Mesendoderm (in vitro differentiated cells): Measurements from ENCODE around the gene BORCS5.
"Not testable (repeated sequence)": the region's sequence is repeated elsewhere in the genome, so short reads cannot be mapped to it uniquely, and the experiment has no call there.

ENCODE experiments used
- DNase-seq: peaks from one replicate; pipeline ENCODE4 v3.0.0; 2013
- H2AK5ac ChIP-seq: 2 replicates; pipeline ENCODE4 v1.6.1; 2013; ENCODE audit warnings: low read length, inconsistent platforms
- H2BK120ac ChIP-seq: 2 replicates; pipeline ENCODE4 v1.6.1; 2013; ENCODE audit warnings: low read depth, mild to moderate bottlenecking, low read length, moderate library complexity, mixed read lengths
- H2BK15ac ChIP-seq: replicated peaks from 2 replicates; pipeline ENCODE4 v1.6.1; 2013; ENCODE audit warnings: low read depth, mild to moderate bottlenecking, moderate library complexity
- H2BK5ac ChIP-seq: 2 replicates; pipeline ENCODE4 v1.6.1; 2013; ENCODE audit warnings: low read length, inconsistent platforms
- H3K18ac ChIP-seq: 2 replicates; pipeline ENCODE4 v1.6.1; 2013; ENCODE audit warnings: mild to moderate bottlenecking, low read length, mixed read lengths
- H3K23ac ChIP-seq: one replicate; pipeline ENCODE4 v1.6.1; 2013; ENCODE audit warnings: low read length
- H3K27ac ChIP-seq: 2 replicates; pipeline ENCODE4 v1.5.1; 2013; ENCODE audit warnings: low read depth, mild to moderate bottlenecking, inconsistent platforms, low read length, moderate library complexity
- H3K27me3 ChIP-seq: 2 replicates; pipeline ENCODE4 v1.6.1; 2013; ENCODE audit warnings: low read length, control low read depth, mild to moderate bottlenecking, inconsistent platforms; ENCODE audit not compliant: insufficient read depth, poor library complexity
- H3K36me3 ChIP-seq: 2 replicates; pipeline ENCODE4 v1.6.1; 2013; ENCODE audit warnings: low read length, inconsistent platforms; ENCODE audit not compliant: control insufficient read depth, insufficient read depth
- H3K4ac ChIP-seq: one replicate; pipeline ENCODE4 v1.6.1; 2013; ENCODE audit warnings: low read depth, mild to moderate bottlenecking, low read length, moderate library complexity
- H3K4me1 ChIP-seq: 2 replicates; pipeline ENCODE4 v1.6.1; 2013; ENCODE audit warnings: low read depth, low read length, inconsistent platforms; ENCODE audit not compliant: control insufficient read depth
- H3K4me2 ChIP-seq: 2 replicates; pipeline ENCODE4 v1.6.1; 2013; ENCODE audit warnings: low read length
- H3K4me3 ChIP-seq: 2 replicates; pipeline ENCODE4 v1.5.1; 2013; ENCODE audit warnings: mild to moderate bottlenecking, low read length
- H3K56ac ChIP-seq: one replicate; pipeline ENCODE4 v1.6.1; 2013; ENCODE audit warnings: low read length
- H3K79me1 ChIP-seq: 2 replicates; pipeline ENCODE4 v1.6.1; 2013; ENCODE audit warnings: low read length, inconsistent platforms
- H3K79me2 ChIP-seq: 2 replicates; pipeline ENCODE4 v1.6.1; 2013; ENCODE audit warnings: mild to moderate bottlenecking, low read length; ENCODE audit not compliant: control insufficient read depth, insufficient read depth
- H3K9ac ChIP-seq: 2 replicates; pipeline ENCODE4 v1.6.1; 2013; ENCODE audit warnings: low read length, inconsistent platforms
- H4K5ac ChIP-seq: one replicate; pipeline ENCODE4 v1.6.1; 2013; ENCODE audit warnings: low read length
- H4K8ac ChIP-seq: one replicate; pipeline ENCODE4 v1.6.1; 2013; ENCODE audit warnings: low read depth, mild to moderate bottlenecking, control low read depth, low read length, moderate library complexity
- WGBS: extraction: QIAGEN DNeasy Blood & Tissue Kit; methylation state at CpG from one replicate; pipeline ENCODE4 v1.1.7; 2013; ENCODE audit warnings: low lambda C conversion rate, missing lambda C conversion rate; ENCODE audit not compliant: insufficient coverage; ENCODE audit errors: extremely low coverage; 5-methylcytosine and 5-hydroxymethylcytosine counted together

Gene BORCS5

GRCh38 chr12:12469386-12469785 lies 112.5 kb downstream of the BORCS5 start:
- Histone ChIP-seq H4K5ac (no peak overlapping the region), H3K4me3 (no peak overlapping the region), H3K4me2 (no peak overlapping the region), H3K4me1 (no peaks in the 10 kb centered on the region), H3K27ac (no peak overlapping the region), H2BK5ac (no peak overlapping the region), H3K9ac (no peak overlapping the region), H2BK15ac (no peak overlapping the region), H3K56ac (no peak overlapping the region), H3K18ac (no peak overlapping the region), H3K4ac (no peak overlapping the region), H2BK120ac (no peak overlapping the region), H2AK5ac (no peak overlapping the region), H3K36me3 (no peaks in the 10 kb centered on the region), H3K23ac (no peak overlapping the region), H3K27me3 (no peaks in the 10 kb centered on the region), H3K79me1 (no peaks in the 10 kb centered on the region), H4K8ac (no peak overlapping the region), H3K79me2 (no peaks in the 10 kb centered on the region)
- WGBS, result no CpG with 5 or more reads among the region's 7 CpGs
- no peak for DNase-seq

- Histone ChIP-seq H3K4ac (no peak overlapping the region), H3K56ac (no peak overlapping the region), H3K4me1 (no peaks in the 10 kb centered on the region), H3K9ac (no peak overlapping the region), H2BK15ac (no peak overlapping the region), H3K4me3 (no peak overlapping the region), H3K18ac (no peak overlapping the region), H2BK5ac (no peak overlapping the region), H2BK120ac (no peak overlapping the region), H3K79me2 (no peaks in the 10 kb centered on the region), H4K8ac (no peak overlapping the region), H3K4me2 (no peak overlapping the region), H3K27ac (no peak overlapping the region), H3K79me1 (no peaks in the 10 kb centered on the region), H2AK5ac (no peak overlapping the region), H3K27me3 (no peaks in the 10 kb centered on the region), H3K36me3 (no peaks in the 10 kb centered on the region), H3K23ac (no peak overlapping the region), H4K5ac (no peak overlapping the region)
- no peak for DNase-seq
- no CpG with 5 or more reads among the region's 7 CpGs for WGBS
These were observed 114.0 kb downstream of the BORCS5 start for GRCh38 chr12:12470751-12471306.

- no CpG with 5 or more reads among the region's 37 CpGs for WGBS
These were observed 115.4 kb downstream of the BORCS5 start for GRCh38 chr12:12471982-12472961.

GRCh38 chr12:12473223-12473622 lies 116.3 kb downstream of the BORCS5 start:
- Histone ChIP-seq H3K23ac (no peak overlapping the region), H2BK120ac (no peak overlapping the region), H3K79me2 (no peaks in the 10 kb centered on the region), H4K5ac (no peak overlapping the region), H3K9ac (no peak overlapping the region), H3K4me2 (no peak overlapping the region), H3K4me1 (no peaks in the 10 kb centered on the region), H4K8ac (no peak overlapping the region), H3K27ac (no peak overlapping the region), H3K18ac (no peak overlapping the region), H3K4me3 (no peak overlapping the region), H2BK5ac (no peak overlapping the region), H3K4ac (no peak overlapping the region), H2BK15ac (no peak overlapping the region), H3K27me3 (no peaks in the 10 kb centered on the region), H3K79me1 (no peaks in the 10 kb centered on the region), H3K36me3 (peaks cover 2% of the 10 kb centered on the region), H2AK5ac (no peak overlapping the region), H3K56ac (no peak overlapping the region)
- no peak for DNase-seq
- WGBS, result no CpG with 5 or more reads among the region's 4 CpGs

More at GRCh38 chr12:12471982-12472961, 115.4 kb downstream of the BORCS5 start:
- not testable (repeated sequence) for H3K36me3 ChIP-seq, DNase-seq, H3K27me3 ChIP-seq, H3K79me2 ChIP-seq, H3K9ac ChIP-seq, H3K27ac ChIP-seq, H3K56ac ChIP-seq, H2BK15ac ChIP-seq, H3K4me1 ChIP-seq, H3K4me3 ChIP-seq, H3K79me1 ChIP-seq, H4K8ac ChIP-seq, H3K23ac ChIP-seq, H2BK5ac ChIP-seq, H2AK5ac ChIP-seq, H3K4me2 ChIP-seq, H2BK120ac ChIP-seq, H3K4ac ChIP-seq, H4K5ac ChIP-seq, H3K18ac ChIP-seq

- no peak overlapping the region for H2BK120ac ChIP-seq
- H4K5ac ChIP-seq, result no peak overlapping the region
- H2BK5ac ChIP-seq, result no peak overlapping the region
- H2AK5ac ChIP-seq, result no peak overlapping the region
- H2BK15ac ChIP-seq, result no peak overlapping the region
- H3K79me1 ChIP-seq, result no peaks in the 10 kb centered on the region
- H3K4me1 ChIP-seq, result no peaks in the 10 kb centered on the region
- H3K4me3 ChIP-seq, result no peak overlapping the region
- peak overlapping the region; percentile 37 for H3K23ac ChIP-seq
- no peak overlapping the region for H3K4ac ChIP-seq
- H3K27me3 ChIP-seq, result no peaks in the 10 kb centered on the region
- H3K9ac ChIP-seq, result no peak overlapping the region
- no peak overlapping the region for H3K4me2 ChIP-seq
- no peak for DNase-seq
- no peaks in the 10 kb centered on the region for H3K79me2 ChIP-seq
- no peak overlapping the region for H4K8ac ChIP-seq
- no peak overlapping the region for H3K27ac ChIP-seq
- no CpG with 5 or more reads among the region's 8 CpGs for WGBS
- H3K18ac ChIP-seq, result no peak overlapping the region
- H3K36me3 ChIP-seq, result peaks cover 2% of the 10 kb centered on the region
- H3K56ac ChIP-seq, result no peak overlapping the region
These were observed 117.6 kb downstream of the BORCS5 start for GRCh38 chr12:12474471-12474928.
